Caco-2 (cell line): Measurements from ENCODE around the gene PKMYT1. TPM values are rescaled to one million over a fixed set of nuclear protein-coding genes. Genes with fewer than 3 reads are reported as not detected.

Source experiments
- BruUV-seq: library from RNA; stranded (reverse); fragments of 400-500 nt; replicated peaks from 2 replicates; lab custom pipeline; 2021; lab: Mats Ljungman, UMichigan
- CTCF ChIA-PET: fragments of 300-600 bp; sonication (Branson Sonifier 250); formaldehyde crosslinking; loops from one replicate; lab custom pipeline; 2022; ENCODE audit warnings: antibody characterized with exemption; lab: Charles Lee
- POLR2A ChIA-PET: fragments of 300-600 bp; sonication (Branson Sonifier 250); formaldehyde crosslinking; loops from one replicate; lab custom pipeline; 2022; ENCODE audit warnings: antibody characterized with exemption; lab: Charles Lee
- DNase-seq, 2 experiments: peaks; one replicate each; pipeline versions ENCODE4 v3.0.0 to v3.0.0-alpha.2; 2020 to 2022
- H3K27me3 ChIP-seq: replicated peaks from 2 replicates; pipeline ENCODE4 v1.6.0; 2011; ENCODE audit warnings: low read length; ENCODE audit not compliant: control insufficient read depth, insufficient read depth
- H3K36me3 ChIP-seq: 2 replicates; pipeline ENCODE4 v1.5.1; 2011; ENCODE audit warnings: low read length; ENCODE audit not compliant: control insufficient read depth, insufficient read depth
- H3K4me1 ChIP-seq: fragments of 250-450 bp; sonication (Bioruptor Pico); 2 replicates; pipeline ENCODE4 v1.5.1; 2020; ENCODE audit warnings: mild to moderate bottlenecking
- H3K4me3 ChIP-seq: 2 replicates; pipeline ENCODE4 v1.5.1; 2011; ENCODE audit warnings: low read depth, mild to moderate bottlenecking, control low read depth, low read length
- H3K9me3 ChIP-seq: fragments of 250-450 bp; sonication (Bioruptor Pico); 2 replicates; pipeline ENCODE4 v1.5.1; 2020; ENCODE audit warnings: mild to moderate bottlenecking, moderate library complexity
- H3K27ac Mint-ChIP-seq: one replicate; pipeline ENCODE4 v1.8.0; 2022; ENCODE audit warnings: mixed read lengths; ENCODE audit not compliant: unreplicated experiment
- H3K27me3 Mint-ChIP-seq: one replicate; pipeline ENCODE4 v1.8.0; 2022; ENCODE audit warnings: mixed read lengths; ENCODE audit not compliant: insufficient read depth, unreplicated experiment
- H3K36me3 Mint-ChIP-seq: one replicate; pipeline ENCODE4 v1.8.0; 2022; ENCODE audit warnings: mild to moderate bottlenecking, mixed read lengths; ENCODE audit not compliant: insufficient read depth, unreplicated experiment
- H3K4me1 Mint-ChIP-seq: one replicate; pipeline ENCODE4 v1.8.0; 2022; ENCODE audit warnings: low read depth, mixed read lengths; ENCODE audit not compliant: unreplicated experiment
- H3K4me3 Mint-ChIP-seq: one replicate; pipeline ENCODE4 v1.8.0; 2022; ENCODE audit warnings: mild to moderate bottlenecking, moderate library complexity, mixed read lengths; ENCODE audit not compliant: unreplicated experiment
- H3K9me3 Mint-ChIP-seq: one replicate; pipeline ENCODE4 v1.8.0; 2022; ENCODE audit warnings: mixed read lengths; ENCODE audit not compliant: unreplicated experiment
- intact Hi-C: fragments of 100-400 bp; cut with micrococcal nuclease; formaldehyde crosslinking; loops from one replicate; pipeline ENCODE4 v1.10.0; 2022; ENCODE audit not compliant: unreplicated experiment
- total RNA-seq: library from RNA; stranded (reverse); gene quantifications from 2 replicates; pipeline ENCODE4 v1.2.3, GENCODE V29; 2022
- TF ChIP-seq, protein P1 (sequence below), 2 experiments: fragments of 200-600 bp in 1 of 2; IDR thresholded peaks; 1 replicate in 1 of 2; 2 replicates in 1 of 2; pipeline versions ENCODE4 v1.5.1 to v1.8.0; 2011 to 2022; ENCODE audit warnings: antibody characterized with exemption in 1 of 2, control low read depth in 1 of 2, inconsistent platforms in 1 of 2, low read depth in 1 of 2, low read length in 1 of 2, mild to moderate bottlenecking in 1 of 2, moderate library complexity in 1 of 2; ENCODE audit not compliant: insufficient read depth in 1 of 2, severe bottlenecking in 1 of 2, unreplicated experiment in 1 of 2

The PKMYT1 gene
- total RNA-seq, 1 experiment from 2014 or later, result 73.7 TPM

DNA sequence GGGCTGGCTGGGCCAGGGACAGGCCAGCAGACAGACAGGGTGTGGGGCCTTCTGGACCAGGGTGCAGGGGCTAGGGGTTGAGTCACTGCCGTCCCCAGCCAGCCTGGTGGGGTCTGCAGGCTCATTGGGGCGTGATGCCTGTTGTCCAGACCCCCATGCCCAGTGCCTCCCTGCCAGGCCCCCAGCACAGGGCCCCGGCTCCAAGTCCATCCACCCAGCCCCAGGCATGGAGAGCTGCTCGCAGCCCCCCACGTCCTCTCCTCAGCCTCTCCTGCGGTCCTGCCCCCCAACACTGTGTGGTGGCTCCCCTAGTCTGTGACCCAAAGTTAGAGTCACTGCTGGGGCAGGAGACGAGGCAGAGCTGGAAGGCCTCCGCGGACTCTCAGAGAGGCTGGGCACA is 7.0 kb upstream of the PKMYT1 start:
- intact Hi-C loops, result no loop called here
- H3K27me3 ChIP-seq, result no peaks in the 10 kb centered on the region
- H3K27me3 Mint-ChIP-seq, result no peaks in the 10 kb centered on the region
- 0 out of 2 replicates have a peak, but pooled peaks cover 8% of the 10 kb centered on the region for H3K4me1 ChIP-seq
- BruUV-seq, result no TSS peak
- no peak overlapping the region for H3K4me3 Mint-ChIP-seq
- ChIA-PET CTCF (no interaction called here), POLR2A (no interaction called here)
- H3K9me3 Mint-ChIP-seq, result no peaks in the 10 kb centered on the region
- no peaks in the 10 kb centered on the region for H3K9me3 ChIP-seq
- DNase-seq, result no peak
- no peak overlapping the region for H3K4me3 ChIP-seq
- no peaks in the 10 kb centered on the region for H3K36me3 ChIP-seq
- TF ChIP-seq, protein P1, sequence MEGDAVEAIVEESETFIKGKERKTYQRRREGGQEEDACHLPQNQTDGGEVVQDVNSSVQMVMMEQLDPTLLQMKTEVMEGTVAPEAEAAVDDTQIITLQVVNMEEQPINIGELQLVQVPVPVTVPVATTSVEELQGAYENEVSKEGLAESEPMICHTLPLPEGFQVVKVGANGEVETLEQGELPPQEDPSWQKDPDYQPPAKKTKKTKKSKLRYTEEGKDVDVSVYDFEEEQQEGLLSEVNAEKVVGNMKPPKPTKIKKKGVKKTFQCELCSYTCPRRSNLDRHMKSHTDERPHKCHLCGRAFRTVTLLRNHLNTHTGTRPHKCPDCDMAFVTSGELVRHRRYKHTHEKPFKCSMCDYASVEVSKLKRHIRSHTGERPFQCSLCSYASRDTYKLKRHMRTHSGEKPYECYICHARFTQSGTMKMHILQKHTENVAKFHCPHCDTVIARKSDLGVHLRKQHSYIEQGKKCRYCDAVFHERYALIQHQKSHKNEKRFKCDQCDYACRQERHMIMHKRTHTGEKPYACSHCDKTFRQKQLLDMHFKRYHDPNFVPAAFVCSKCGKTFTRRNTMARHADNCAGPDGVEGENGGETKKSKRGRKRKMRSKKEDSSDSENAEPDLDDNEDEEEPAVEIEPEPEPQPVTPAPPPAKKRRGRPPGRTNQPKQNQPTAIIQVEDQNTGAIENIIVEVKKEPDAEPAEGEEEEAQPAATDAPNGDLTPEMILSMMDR (IDR thresholded peaks at IDR 0.05; ENCODE audit: insufficient read depth in 1 of 2, low read depth in 1 of 2, low read length in 1 of 2, severe bottlenecking in 1 of 2, unreplicated experiment in 1 of 2), result no peak
- H3K36me3 Mint-ChIP-seq, result no peaks in the 10 kb centered on the region
- no peaks in the 10 kb centered on the region for H3K4me1 Mint-ChIP-seq
- no peak overlapping the region for H3K27ac Mint-ChIP-seq

DNA sequence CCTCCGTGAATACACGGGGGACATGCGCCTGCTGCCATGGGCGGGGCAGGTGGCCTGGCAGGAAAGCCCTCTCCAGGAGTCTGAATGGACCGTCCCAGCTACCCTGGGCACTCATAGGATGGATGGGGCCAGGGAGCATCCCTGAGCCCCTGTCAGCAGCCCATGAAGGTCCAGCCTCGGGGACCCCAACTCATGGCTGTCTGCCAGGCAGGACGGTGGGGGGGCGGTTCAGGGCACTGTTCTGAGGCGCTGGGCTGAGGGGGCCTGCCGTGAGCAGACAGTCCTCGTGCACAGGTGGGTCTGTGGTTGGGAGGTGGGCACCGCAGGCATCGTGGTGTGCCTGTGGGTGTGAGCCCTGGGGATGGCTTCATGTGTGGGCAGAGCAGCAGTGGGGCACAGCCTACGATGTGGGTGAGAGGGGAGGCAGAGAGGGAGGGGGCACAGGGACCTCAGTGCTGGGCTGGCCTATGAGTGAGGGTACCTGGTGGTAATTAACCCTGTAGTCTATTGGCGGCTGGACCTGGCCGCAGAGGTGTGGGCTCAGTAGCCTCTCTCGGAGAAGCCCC is 6.5 kb upstream of the PKMYT1 start:
- H3K9me3 ChIP-seq, result no peaks in the 10 kb centered on the region
- H3K4me3 ChIP-seq, result no peak overlapping the region
- Mint-ChIP-seq H3K4me3 (no peak overlapping the region), H3K4me1 (no peaks in the 10 kb centered on the region), H3K9me3 (no peaks in the 10 kb centered on the region), H3K27ac (no peak overlapping the region), H3K27me3 (no peaks in the 10 kb centered on the region), H3K36me3 (no peaks in the 10 kb centered on the region)
- CTCF ChIA-PET, result no interaction called here
- intact Hi-C loops, result no loop called here
- H3K27me3 ChIP-seq, result no peaks in the 10 kb centered on the region
- TF ChIP-seq, protein P1 (IDR thresholded peaks at IDR 0.05; ENCODE audit: insufficient read depth in 1 of 2, low read depth in 1 of 2, low read length in 1 of 2, severe bottlenecking in 1 of 2, unreplicated experiment in 1 of 2), result no peak
- no peaks in the 10 kb centered on the region for H3K36me3 ChIP-seq
- no TSS peak for BruUV-seq
- 0 out of 2 replicates have a peak, but pooled peaks cover 8% of the 10 kb centered on the region for H3K4me1 ChIP-seq
- POLR2A ChIA-PET, result no interaction called here
- no peak for DNase-seq

DNA sequence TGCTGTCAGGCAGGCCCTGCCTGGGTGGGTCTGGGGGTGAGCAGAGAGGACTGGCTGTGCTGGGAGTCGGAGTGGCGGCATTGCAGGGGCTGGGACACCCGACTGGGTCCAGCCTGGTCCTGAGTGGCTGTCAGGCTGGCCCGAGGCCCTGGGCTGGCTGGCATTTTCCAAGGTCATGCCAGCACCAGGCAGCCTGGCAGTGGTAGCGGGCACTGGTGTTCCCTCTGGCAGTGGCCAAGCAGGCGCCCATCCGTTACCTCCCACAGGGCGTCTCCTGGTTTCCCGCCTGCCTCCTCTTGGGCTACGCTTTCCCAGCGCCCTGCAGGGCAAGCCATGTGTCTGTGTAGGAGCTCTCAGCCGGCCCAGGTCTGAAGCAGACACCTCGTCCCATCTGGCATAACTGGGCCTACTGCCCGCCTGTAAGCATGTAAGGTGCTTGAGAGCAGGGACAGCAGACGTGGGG is 5.7 kb upstream of the PKMYT1 start:
- H3K9me3 Mint-ChIP-seq, result no peaks in the 10 kb centered on the region
- intact Hi-C loops, result no loop called here
- no peaks in the 10 kb centered on the region for H3K9me3 ChIP-seq
- H3K36me3 Mint-ChIP-seq, result peaks cover 5% of the 10 kb centered on the region
- BruUV-seq, result no TSS peak
- CTCF ChIA-PET, result no interaction called here
- H3K27me3 ChIP-seq, result no peaks in the 10 kb centered on the region
- TF ChIP-seq, protein P1 (IDR thresholded peaks at IDR 0.05; ENCODE audit: insufficient read depth in 1 of 2, low read depth in 1 of 2, low read length in 1 of 2, severe bottlenecking in 1 of 2, unreplicated experiment in 1 of 2), result no peak
- no peak for DNase-seq
- H3K27ac Mint-ChIP-seq, result no peak overlapping the region
- no peaks in the 10 kb centered on the region for H3K36me3 ChIP-seq
- H3K4me3 ChIP-seq, result no peak overlapping the region
- POLR2A ChIA-PET, result interaction anchor here (0.6 kb wide), 1 partner anchor 9 kb away, joined by 3 read pairs; no protein-coding TSS in a partner anchor
- H3K4me1 Mint-ChIP-seq, result no peaks in the 10 kb centered on the region
- H3K27me3 Mint-ChIP-seq, result no peaks in the 10 kb centered on the region
- no peak overlapping the region for H3K4me3 Mint-ChIP-seq
- peaks cover 13% of the 10 kb centered on the region for H3K4me1 ChIP-seq
